PC-9 (cell line): Measurements from ENCODE around the gene CDH11. TPM values are rescaled to one million over a fixed set of nuclear protein-coding genes. Genes with fewer than 3 reads are reported as not detected.
A peak's percentile ranks its signal among the peaks of the same experiment; 100 is the strongest.

Experiments
- BruUV-seq: library from RNA; stranded (reverse); fragments of 400-500 nt; replicated peaks from 2 replicates; lab custom pipeline; 2021; lab: Mats Ljungman, UMichigan
- CTCF ChIA-PET: fragments of 300-600 bp; sonication (Branson Sonifier 250); formaldehyde crosslinking; loops from one replicate; lab custom pipeline; 2022; ENCODE audit warnings: antibody characterized with exemption; lab: Charles Lee
- POLR2A ChIA-PET: fragments of 300-600 bp; sonication (Branson Sonifier 250); formaldehyde crosslinking; loops from one replicate; lab custom pipeline; 2022; ENCODE audit warnings: antibody characterized with exemption; ENCODE audit not compliant: unreplicated experiment; lab: Charles Lee
- DNase-seq, 2 experiments: peaks; one replicate each; pipeline versions ENCODE4 v3.0.0 to v3.0.0-alpha.2; 2015 to 2022; ENCODE audit warnings: mixed read lengths in 1 of 2
- H2AFZ ChIP-seq: fragments of 200-600 bp; sonication (generic); 2 replicates; pipeline ENCODE4 v1.8.1; 2017; ENCODE audit warnings: antibody characterized with exemption
- H3F3A ChIP-seq: fragments of 200-600 bp; sonication (generic); 2 replicates; pipeline ENCODE4 v1.8.1; 2017; ENCODE audit warnings: antibody characterized with exemption, mild to moderate bottlenecking, low read depth; ENCODE audit not compliant: insufficient read depth
- H3K27ac ChIP-seq: fragments of 200-600 bp; sonication (generic); 2 replicates; pipeline ENCODE4 v1.6.1; 2016; ENCODE audit warnings: mixed run types
- H3K27me3 ChIP-seq: fragments of 200-600 bp; sonication (generic); 2 replicates; pipeline ENCODE4 v1.6.1; 2016; ENCODE audit warnings: low read depth, mixed run types; ENCODE audit not compliant: insufficient read depth
- H3K36me3 ChIP-seq: fragments of 200-600 bp; sonication (generic); 2 replicates; pipeline ENCODE4 v1.6.1; 2016; ENCODE audit warnings: low read depth, mixed run types
- H3K4me1 ChIP-seq: fragments of 200-600 bp; sonication (generic); replicated peaks from 2 replicates; pipeline ENCODE4 v1.6.1; 2016; ENCODE audit warnings: mixed run types; ENCODE audit not compliant: insufficient read depth
- H3K4me2 ChIP-seq: fragments of 200-600 bp; sonication (generic); 2 replicates; pipeline ENCODE4 v1.6.1; 2017; ENCODE audit warnings: mixed run types
- H3K4me3 ChIP-seq: fragments of 200-600 bp; sonication (generic); 2 replicates; pipeline ENCODE4 v1.6.1; 2016; ENCODE audit warnings: mixed run types
- H3K79me2 ChIP-seq: fragments of 200-600 bp; sonication (generic); 2 replicates; pipeline ENCODE4 v1.6.1; 2017; ENCODE audit warnings: low read depth, mixed run types
- H3K9me2 ChIP-seq: fragments of 200-600 bp; sonication (generic); 2 replicates; pipeline ENCODE4 v1.8.1; 2017; ENCODE audit warnings: mild to moderate bottlenecking; ENCODE audit not compliant: insufficient read depth
- H3K9me3 ChIP-seq: fragments of 200-600 bp; sonication (generic); 2 replicates; pipeline ENCODE4 v1.8.1; 2016; ENCODE audit warnings: low read depth; ENCODE audit not compliant: insufficient read depth
- H4K20me1 ChIP-seq: fragments of 200-600 bp; sonication (generic); 2 replicates; pipeline ENCODE4 v1.8.1; 2017; ENCODE audit not compliant: insufficient read depth
- CTCF ChIP-seq: fragments of 200-600 bp; sonication (generic); conservative IDR thresholded peaks from 2 replicates; pipeline ENCODE4 v1.6.1; 2017; ENCODE audit warnings: mixed run types, antibody characterized with exemption, mild to moderate bottlenecking, moderate library complexity
- EZH2 ChIP-seq: fragments of 200-600 bp; sonication (generic); IDR thresholded peaks from 2 replicates; pipeline ENCODE4 v1.8.0; 2017; ENCODE audit warnings: antibody characterized with exemption, low read depth
- intact Hi-C: fragments of 100-400 bp; cut with micrococcal nuclease; formaldehyde crosslinking; loops from one replicate; pipeline ENCODE4 v1.10.0; 2022; ENCODE audit not compliant: unreplicated experiment
- total RNA-seq: library from RNA; stranded (reverse); gene quantifications from 2 replicates; pipeline ENCODE4 v1.2.3, GENCODE V29; 2021

CDH11 gene
- total RNA-seq, 1 experiment from 2014 or later = not detected

- BruUV-seq = no TSS peak
- Histone ChIP-seq H3K4me1 (no peaks in the 10 kb centered on the region), H3K27ac (no peak overlapping the region), H4K20me1 (no peaks in the 10 kb centered on the region), H3K36me3 (no peaks in the 10 kb centered on the region), H3K4me2 (no peak overlapping the region), H3F3A (no peaks in the 10 kb centered on the region), H3K4me3 (no peak overlapping the region), H3K9me2 (no peaks in the 10 kb centered on the region), H3K9me3 (no peaks in the 10 kb centered on the region), H3K27me3 (no peaks in the 10 kb centered on the region), H3K79me2 (no peaks in the 10 kb centered on the region), H2AFZ (no peak overlapping the region)
- TF ChIP-seq CTCF (no peak), EZH2 (no peak)
- no peak for DNase-seq
- intact Hi-C loops = no loop called here
- ChIA-PET CTCF (no interaction called here), POLR2A (no interaction called here)
Observed at GRCh38 chr16:65153365-65154105, 31.7 kb upstream of the CDH11 start.

GRCh38 chr16:65148804-65149203, 26.9 kb upstream of the CDH11 start:
- no peaks in the 10 kb centered on the region for H3K9me2 ChIP-seq
- no peak for DNase-seq
- no peak overlapping the region for H3K4me2 ChIP-seq
- ChIA-PET CTCF (no interaction called here), POLR2A (no interaction called here)
- no peak for TF ChIP-seq CTCF
- TF ChIP-seq EZH2 = no peak
- intact Hi-C loops = no loop called here
- no peaks in the 10 kb centered on the region for H4K20me1 ChIP-seq
- H3F3A ChIP-seq = no peaks in the 10 kb centered on the region
- no peaks in the 10 kb centered on the region for H3K79me2 ChIP-seq
- H3K27ac ChIP-seq = no peak overlapping the region
- no peaks in the 10 kb centered on the region for H3K4me1 ChIP-seq
- no peaks in the 10 kb centered on the region for H3K9me3 ChIP-seq
- H3K36me3 ChIP-seq = no peaks in the 10 kb centered on the region
- H3K27me3 ChIP-seq = no peaks in the 10 kb centered on the region
- no TSS peak for BruUV-seq
- no peak overlapping the region for H3K4me3 ChIP-seq
- no peak overlapping the region for H2AFZ ChIP-seq

GRCh38 chr16:65142276-65142675, 20.4 kb upstream of the CDH11 start:
- H3K9me2 ChIP-seq = 0 out of 2 replicates have a peak, but pooled peaks cover 2% of the 10 kb centered on the region
- H3K9me3 ChIP-seq = no peaks in the 10 kb centered on the region
- no peak for DNase-seq
- no peaks in the 10 kb centered on the region for H3K27me3 ChIP-seq
- intact Hi-C loops = no loop called here
- H3K4me1 ChIP-seq = no peaks in the 10 kb centered on the region
- H3K4me3 ChIP-seq = no peak overlapping the region
- CTCF ChIA-PET = no interaction called here
- TF ChIP-seq EZH2 (no peak), CTCF (no peak)
- no peak overlapping the region for H3K27ac ChIP-seq
- H3K36me3 ChIP-seq = no peaks in the 10 kb centered on the region
- H2AFZ ChIP-seq = 0 out of 2 replicates have a peak overlapping the region, but pooled peaks have one; percentile 34
- H3F3A ChIP-seq = no peaks in the 10 kb centered on the region
- POLR2A ChIA-PET = interaction anchor here (0.7 kb wide), 1 partner anchor 1678 kb away, joined by 3 read pairs; no protein-coding TSS in a partner anchor
- no peaks in the 10 kb centered on the region for H3K79me2 ChIP-seq
- H3K4me2 ChIP-seq = no peak overlapping the region
- no TSS peak for BruUV-seq
- no peaks in the 10 kb centered on the region for H4K20me1 ChIP-seq
